CD4-positive, alpha-beta T cell (primary cell): ENCODE results near the gene MTHFR. TPM values are rescaled to one million over a fixed set of nuclear protein-coding genes. Genes with fewer than 3 reads are reported as not detected.

Experiments used
- ATAC-seq: fragments of 200-7000 bp; cut with Tn5 transposase; one replicate; pipeline ENCODE4 v1.10.0; 2022; ENCODE audit warnings: mild to moderate bottlenecking; ENCODE audit not compliant: poor library complexity
- CTCF ChIA-PET: fragments of 350-600 bp; sonication (Branson Sonifier 250); formaldehyde crosslinking; loops from one replicate; lab custom pipeline; 2021; ENCODE audit warnings: antibody characterized with exemption, inconsistent platforms; lab: Charles Lee
- POLR2A ChIA-PET: fragments of 350-600 bp; sonication (Branson Sonifier 250); formaldehyde crosslinking; loops from one replicate; lab custom pipeline; 2021; ENCODE audit warnings: antibody characterized with exemption, inconsistent platforms; lab: Charles Lee
- DNase-seq, 14 experiments: peaks; one replicate each; pipeline ENCODE4 v3.0.0-alpha.2; 2013 to 2020; ENCODE audit warnings: mixed read lengths in 2 of 14
- H3K27ac ChIP-seq, 2 donors: one replicate each; pipeline versions ENCODE4 v1.5.1 to v1.7.0; 2013; ENCODE audit warnings: low read length in 2 of 2, low read depth in 1 of 2, mild to moderate bottlenecking in 1 of 2
- H3K27me3 ChIP-seq, 2 experiments: 1 replicate in 1 of 2; 2 replicates in 1 of 2; pipeline versions ENCODE4 v1.6.1 to v1.7.0; 2013; ENCODE audit warnings: low read length in 2 of 2, control low read depth in 1 of 2, mild to moderate bottlenecking in 1 of 2, moderate library complexity in 1 of 2; ENCODE audit not compliant: insufficient read depth in 2 of 2, control insufficient read depth in 1 of 2
- H3K36me3 ChIP-seq: one replicate; pipeline ENCODE4 v1.6.1; 2013; ENCODE audit warnings: low read length, control low read depth; ENCODE audit not compliant: insufficient read depth
- H3K4me1 ChIP-seq: one replicate; pipeline ENCODE4 v1.6.1; 2013; ENCODE audit warnings: low read length, control low read depth; ENCODE audit not compliant: insufficient read depth
- H3K4me3 ChIP-seq: one replicate; pipeline ENCODE4 v1.5.1; 2013; ENCODE audit warnings: mild to moderate bottlenecking, low read length, moderate library complexity
- H3K9me3 ChIP-seq, 2 experiments: 1 replicate in 1 of 2; 2 replicates in 1 of 2; pipeline versions ENCODE4 v1.6.1 to v1.7.0; 2013; ENCODE audit warnings: low read length in 2 of 2, mild to moderate bottlenecking in 2 of 2, control low read depth in 1 of 2, moderate library complexity in 1 of 2; ENCODE audit not compliant: control insufficient read depth in 1 of 2, insufficient read depth in 1 of 2
- H3K27ac Mint-ChIP-seq: one replicate; pipeline ENCODE4 v1.8.0; 2020; ENCODE audit warnings: mixed read lengths
- H3K27me3 Mint-ChIP-seq: one replicate; pipeline ENCODE4 v1.8.0; 2021; ENCODE audit warnings: mixed read lengths
- H3K36me3 Mint-ChIP-seq: one replicate; pipeline ENCODE4 v1.8.0; 2021; ENCODE audit warnings: low read depth, mixed read lengths
- H3K4me1 Mint-ChIP-seq: one replicate; pipeline ENCODE4 v1.8.0; 2021; ENCODE audit warnings: low read depth, mixed read lengths
- H3K4me3 Mint-ChIP-seq: one replicate; pipeline ENCODE4 v1.8.0; 2020; ENCODE audit warnings: mild to moderate bottlenecking, mixed read lengths
- H3K9me3 Mint-ChIP-seq: one replicate; pipeline ENCODE4 v1.8.0; 2020; ENCODE audit warnings: mixed read lengths
- intact Hi-C, 2 experiments: fragments of 100-400 bp; cut with DNase I in 1 of 2; cut with micrococcal nuclease in 1 of 2; formaldehyde crosslinking; loops; one replicate each; pipeline versions ENCODE4 v1.15.1 to v1.9.0; 2023 to 2025; cut with DNase I, micrococcal nuclease
- total RNA-seq, 174 experiments: library from RNA in 2 of 174; stranded (reverse) in 2 of 174; gene quantifications; one replicate each; pipeline ENCODE4 v1.2.3 and lab custom pipeline; 2021 to 2026
- TF ChIP-seq, protein P1 (sequence below): fragments of 200-600 bp; IDR thresholded peaks from one replicate; pipeline ENCODE4 v1.8.0; 2022; ENCODE audit warnings: antibody characterized with exemption, mild to moderate bottlenecking

Gene MTHFR
- total RNA-seq, 2 experiments from 2014 or later: 30.8 to 31.3 TPM

DNA sequence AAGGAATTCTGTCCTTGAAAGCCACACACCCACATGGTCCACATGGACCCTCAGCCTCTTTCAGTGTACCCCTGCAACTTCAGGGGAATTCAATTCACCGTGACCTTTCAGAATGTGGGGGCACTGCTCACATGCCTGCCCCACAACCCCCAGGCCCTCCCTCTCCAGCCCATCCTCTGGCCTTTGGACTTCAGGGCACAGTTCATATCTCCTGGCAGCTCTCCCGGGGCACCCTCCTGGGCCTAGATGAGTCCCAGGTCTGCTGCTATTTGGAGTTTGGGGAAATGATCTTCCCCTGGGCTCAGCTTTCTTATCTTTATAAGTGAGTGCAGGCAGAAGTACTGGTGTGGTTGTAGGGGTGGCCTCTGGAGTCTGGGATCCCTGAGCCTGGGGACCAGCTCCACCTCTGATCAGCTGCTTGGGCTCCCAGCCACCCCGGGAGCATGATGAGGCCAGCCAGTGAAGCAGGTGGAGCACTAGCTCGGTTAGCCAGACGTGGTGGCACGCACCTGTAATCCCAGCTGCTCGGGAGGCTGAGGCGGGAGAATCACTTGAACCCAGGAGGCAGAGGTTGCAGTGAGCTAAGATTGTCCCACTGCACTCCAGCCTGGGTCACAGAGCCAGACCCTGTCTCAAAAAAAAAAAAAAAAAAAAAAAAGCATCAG, 28.0 kb downstream of the MTHFR start:
- CTCF ChIA-PET: no interaction called here
- DNase-seq: peak in 1 of 14 experiments; percentile 7
- H3K27me3 Mint-ChIP-seq: no peaks in the 10 kb centered on the region
- no peaks in the 10 kb centered on the region for H3K9me3 Mint-ChIP-seq
- no peaks in the 10 kb centered on the region for H3K4me1 Mint-ChIP-seq
- TF ChIP-seq, protein P1, sequence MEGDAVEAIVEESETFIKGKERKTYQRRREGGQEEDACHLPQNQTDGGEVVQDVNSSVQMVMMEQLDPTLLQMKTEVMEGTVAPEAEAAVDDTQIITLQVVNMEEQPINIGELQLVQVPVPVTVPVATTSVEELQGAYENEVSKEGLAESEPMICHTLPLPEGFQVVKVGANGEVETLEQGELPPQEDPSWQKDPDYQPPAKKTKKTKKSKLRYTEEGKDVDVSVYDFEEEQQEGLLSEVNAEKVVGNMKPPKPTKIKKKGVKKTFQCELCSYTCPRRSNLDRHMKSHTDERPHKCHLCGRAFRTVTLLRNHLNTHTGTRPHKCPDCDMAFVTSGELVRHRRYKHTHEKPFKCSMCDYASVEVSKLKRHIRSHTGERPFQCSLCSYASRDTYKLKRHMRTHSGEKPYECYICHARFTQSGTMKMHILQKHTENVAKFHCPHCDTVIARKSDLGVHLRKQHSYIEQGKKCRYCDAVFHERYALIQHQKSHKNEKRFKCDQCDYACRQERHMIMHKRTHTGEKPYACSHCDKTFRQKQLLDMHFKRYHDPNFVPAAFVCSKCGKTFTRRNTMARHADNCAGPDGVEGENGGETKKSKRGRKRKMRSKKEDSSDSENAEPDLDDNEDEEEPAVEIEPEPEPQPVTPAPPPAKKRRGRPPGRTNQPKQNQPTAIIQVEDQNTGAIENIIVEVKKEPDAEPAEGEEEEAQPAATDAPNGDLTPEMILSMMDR: no peak
- POLR2A ChIA-PET: no interaction called here
- intact Hi-C loops: no loop called here
- H3K4me3 Mint-ChIP-seq: no peak overlapping the region
- H3K36me3 ChIP-seq: no peaks in the 10 kb centered on the region
- no peak for ATAC-seq
- no peak overlapping the region for H3K27ac Mint-ChIP-seq
- no peak overlapping the region for H3K27ac ChIP-seq
- H3K4me3 ChIP-seq: no peak overlapping the region
- no peaks in the 10 kb centered on the region for H3K4me1 ChIP-seq
- H3K36me3 Mint-ChIP-seq: no peaks in the 10 kb centered on the region
- no peaks in the 10 kb centered on the region for H3K9me3 ChIP-seq
- no peaks in the 10 kb centered on the region for H3K27me3 ChIP-seq

DNA sequence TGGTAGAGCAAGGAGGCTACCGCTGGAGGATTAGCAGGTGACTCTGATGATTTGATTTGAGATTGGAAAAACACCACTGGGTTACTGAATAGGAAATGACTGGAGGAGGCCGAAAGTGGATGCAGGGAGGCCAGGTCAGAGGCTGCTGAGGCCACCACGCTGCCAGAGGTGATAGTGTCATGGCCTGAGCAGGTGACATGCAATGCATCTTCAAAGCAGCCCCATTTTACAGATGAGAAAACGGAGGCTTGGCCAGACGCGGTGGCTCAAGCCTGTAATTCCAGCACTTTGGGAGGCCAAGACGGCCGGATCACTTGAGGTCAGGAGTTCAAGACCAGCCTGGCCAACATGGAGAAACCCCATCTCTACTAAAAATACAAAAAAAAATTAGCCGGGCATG, 31.0 kb downstream of the MTHFR start:
- DNase-seq (no peak), ATAC-seq (no peak)
- POLR2A ChIA-PET: no interaction called here
- Histone ChIP-seq H3K9me3 (no peaks in the 10 kb centered on the region), H3K27ac (no peak overlapping the region), H3K36me3 (no peaks in the 10 kb centered on the region), H3K4me3 (no peak overlapping the region), H3K27me3 (no peaks in the 10 kb centered on the region), H3K4me1 (no peaks in the 10 kb centered on the region)
- intact Hi-C loops: no loop called here
- no peaks in the 10 kb centered on the region for H3K36me3 Mint-ChIP-seq
- no peak overlapping the region for H3K4me3 Mint-ChIP-seq
- CTCF ChIA-PET: no interaction called here
- no peaks in the 10 kb centered on the region for H3K9me3 Mint-ChIP-seq
- H3K4me1 Mint-ChIP-seq: no peaks in the 10 kb centered on the region
- TF ChIP-seq, protein P1: no peak
- H3K27me3 Mint-ChIP-seq: no peaks in the 10 kb centered on the region
- H3K27ac Mint-ChIP-seq: no peak overlapping the region

DNA sequence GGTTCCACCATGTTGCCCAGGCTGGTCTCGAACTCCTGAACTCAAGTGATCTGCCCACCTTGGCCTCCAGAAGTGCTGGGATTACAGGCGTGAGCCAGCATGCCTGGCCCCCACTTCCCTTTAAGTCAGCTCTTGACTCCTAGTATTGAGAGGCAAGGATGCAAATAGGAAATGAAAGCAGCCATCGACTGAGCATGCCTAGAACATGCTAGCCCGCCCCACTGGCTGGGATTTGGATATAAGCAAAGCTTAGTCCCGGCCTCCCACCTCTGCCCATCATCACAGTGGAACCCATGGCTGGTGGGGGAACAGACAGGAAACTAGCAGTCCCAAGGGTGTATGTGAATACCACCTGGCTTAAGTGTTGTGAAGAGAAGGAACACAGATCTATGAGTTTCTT, 33.3 kb downstream of the MTHFR start:
- Histone ChIP-seq H3K4me3 (no peak overlapping the region), H3K27me3 (no peaks in the 10 kb centered on the region), H3K27ac (no peak overlapping the region), H3K36me3 (no peaks in the 10 kb centered on the region), H3K9me3 (no peaks in the 10 kb centered on the region), H3K4me1 (no peaks in the 10 kb centered on the region)
- ChIA-PET CTCF (no interaction called here), POLR2A (no interaction called here)
- ATAC-seq (no peak), DNase-seq (no peak)
- intact Hi-C loops: no loop called here
- Mint-ChIP-seq H3K36me3 (no peaks in the 10 kb centered on the region), H3K9me3 (no peaks in the 10 kb centered on the region), H3K4me1 (no peaks in the 10 kb centered on the region), H3K27ac (no peak overlapping the region), H3K27me3 (no peaks in the 10 kb centered on the region), H3K4me3 (no peak overlapping the region)
- TF ChIP-seq, protein P1: no peak
